ENCODE measurements around the gene ADAMTS1. TPM values are rescaled to one million over a fixed set of nuclear protein-coding genes. Genes with fewer than 3 reads are reported as not detected.

Gene ADAMTS1
- total RNA-seq, 2 experiments from 2014 or later, result not detected

DNA sequence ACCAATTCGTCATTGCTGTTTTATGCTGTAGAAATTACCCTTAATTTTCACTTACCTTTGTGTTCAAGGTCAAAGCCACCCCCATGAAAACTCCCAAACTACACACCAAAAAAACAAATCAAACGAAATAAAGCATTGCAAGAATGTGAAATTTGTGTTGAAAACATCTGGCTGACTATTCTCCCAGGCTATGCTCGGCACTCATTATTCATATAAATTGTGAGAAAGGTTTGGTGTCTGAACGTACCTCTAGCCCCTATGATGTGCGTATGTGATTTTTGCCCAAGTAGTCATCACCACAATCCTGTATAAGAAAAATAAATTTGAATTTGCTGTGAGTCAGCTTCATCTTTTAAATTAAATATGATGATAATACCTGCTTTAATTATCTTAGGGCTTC lies 34.9 kb downstream of the ADAMTS1 start:
- no peaks in the 10 kb centered on the region for H4K20me1 ChIP-seq (ENCODE audit: insufficient read depth, low read length)
- DNase-seq (ENCODE audit: low spot score), result no peak
- no peak overlapping the region for H3K27ac ChIP-seq (ENCODE audit: low read depth, low read length, poor library complexity, severe bottlenecking)
- no TSS peak for BruUV-seq (replicated peaks)
- no peak overlapping the region for H3K4me3 ChIP-seq (ENCODE audit: low read depth, low read length, poor library complexity, severe bottlenecking)
- TF ChIP-seq EZH2phosphoT487 (IDR thresholded peaks at IDR 0.05; ENCODE audit: borderline replicate concordance, low read depth, low read length), result no peak
- TF ChIP-seq, protein P1, sequence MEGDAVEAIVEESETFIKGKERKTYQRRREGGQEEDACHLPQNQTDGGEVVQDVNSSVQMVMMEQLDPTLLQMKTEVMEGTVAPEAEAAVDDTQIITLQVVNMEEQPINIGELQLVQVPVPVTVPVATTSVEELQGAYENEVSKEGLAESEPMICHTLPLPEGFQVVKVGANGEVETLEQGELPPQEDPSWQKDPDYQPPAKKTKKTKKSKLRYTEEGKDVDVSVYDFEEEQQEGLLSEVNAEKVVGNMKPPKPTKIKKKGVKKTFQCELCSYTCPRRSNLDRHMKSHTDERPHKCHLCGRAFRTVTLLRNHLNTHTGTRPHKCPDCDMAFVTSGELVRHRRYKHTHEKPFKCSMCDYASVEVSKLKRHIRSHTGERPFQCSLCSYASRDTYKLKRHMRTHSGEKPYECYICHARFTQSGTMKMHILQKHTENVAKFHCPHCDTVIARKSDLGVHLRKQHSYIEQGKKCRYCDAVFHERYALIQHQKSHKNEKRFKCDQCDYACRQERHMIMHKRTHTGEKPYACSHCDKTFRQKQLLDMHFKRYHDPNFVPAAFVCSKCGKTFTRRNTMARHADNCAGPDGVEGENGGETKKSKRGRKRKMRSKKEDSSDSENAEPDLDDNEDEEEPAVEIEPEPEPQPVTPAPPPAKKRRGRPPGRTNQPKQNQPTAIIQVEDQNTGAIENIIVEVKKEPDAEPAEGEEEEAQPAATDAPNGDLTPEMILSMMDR (conservative IDR thresholded peaks at IDR 0.05; ENCODE audit: low read length), result no peak
- H3K36me3 ChIP-seq (ENCODE audit: insufficient read depth, low read length), result no peaks in the 10 kb centered on the region
- no peak overlapping the region for H3K4me2 ChIP-seq (ENCODE audit: low read length)
- CTCF ChIA-PET (ENCODE audit: unreplicated experiment), result no interaction called here
- intact Hi-C loops (cut with micrococcal nuclease; ENCODE audit: unreplicated experiment), result no loop called here
- H3K9me3 ChIP-seq (ENCODE audit: low read length), result no peaks in the 10 kb centered on the region
- H2AFZ ChIP-seq (ENCODE audit: low read length), result no peak overlapping the region
- no peaks in the 10 kb centered on the region for H3K9me2 ChIP-seq (ENCODE audit: insufficient read depth, low read length)
- POLR2A ChIA-PET, result no interaction called here
- no peaks in the 10 kb centered on the region for H3K4me1 ChIP-seq (ENCODE audit: insufficient read depth, low read length, poor library complexity, severe bottlenecking)
- no peaks in the 10 kb centered on the region for H3K79me2 ChIP-seq (ENCODE audit: insufficient read depth, low read depth, low read length)

DNA sequence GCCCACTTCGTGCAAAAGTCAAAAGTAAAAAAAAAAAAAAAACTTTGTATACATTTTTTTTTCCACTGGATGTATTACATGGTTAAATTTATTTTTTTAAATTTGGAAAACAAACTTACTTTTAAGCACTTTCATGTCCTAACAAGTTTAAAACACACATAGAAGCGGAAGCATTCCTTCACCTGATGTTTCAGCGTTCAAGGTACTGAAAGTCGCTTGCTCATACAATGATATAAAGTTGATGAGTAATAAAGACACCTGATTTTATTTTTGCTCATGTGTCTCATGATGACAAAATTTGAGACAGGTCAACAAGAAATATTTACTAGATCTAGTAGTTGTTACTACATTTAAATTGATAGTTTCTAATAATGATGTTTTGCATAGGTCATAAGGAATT lies 35.5 kb downstream of the ADAMTS1 start:
- intact Hi-C loops (cut with micrococcal nuclease; ENCODE audit: unreplicated experiment), result no loop called here
- CTCF ChIA-PET (ENCODE audit: unreplicated experiment), result no interaction called here

DNA sequence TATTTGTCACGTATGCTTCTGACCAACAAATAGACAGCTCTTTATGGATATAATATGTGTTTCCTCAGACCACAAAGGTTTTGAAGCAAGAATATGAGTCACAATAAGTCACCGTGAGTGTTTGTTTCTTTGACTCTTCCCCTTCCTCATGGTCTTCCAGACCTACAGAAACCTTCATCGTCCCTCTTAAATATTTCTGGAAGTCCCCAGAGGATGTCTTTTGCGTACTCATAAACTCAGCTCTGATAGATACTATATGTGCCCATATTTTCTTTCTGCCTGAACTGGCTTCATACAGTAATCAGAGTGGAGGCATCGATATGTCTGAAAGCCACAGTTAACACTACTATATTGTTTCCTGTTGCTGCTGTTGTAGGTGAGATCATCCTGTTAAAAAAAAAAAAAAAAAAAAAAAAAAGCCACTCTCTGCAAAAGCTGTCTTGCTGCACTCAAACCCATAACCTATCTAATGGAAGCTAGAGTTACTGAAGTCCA lies 38.4 kb downstream of the ADAMTS1 start:
- Histone ChIP-seq H3K4me2 (ENCODE audit: low read length) (no peak overlapping the region), H2AFZ (ENCODE audit: low read length) (no peak overlapping the region), H3K79me2 (ENCODE audit: insufficient read depth, low read depth, low read length) (no peaks in the 10 kb centered on the region), H3K9me3 (ENCODE audit: low read length) (no peaks in the 10 kb centered on the region), H3K36me3 (ENCODE audit: insufficient read depth, low read length) (no peaks in the 10 kb centered on the region), H3K9me2 (ENCODE audit: insufficient read depth, low read length) (no peaks in the 10 kb centered on the region), H3K4me1 (ENCODE audit: insufficient read depth, low read length, poor library complexity, severe bottlenecking) (no peaks in the 10 kb centered on the region), H4K20me1 (ENCODE audit: insufficient read depth, low read length) (no peaks in the 10 kb centered on the region), H3K4me3 (ENCODE audit: low read depth, low read length, poor library complexity, severe bottlenecking) (no peak overlapping the region), H3K27ac (ENCODE audit: low read depth, low read length, poor library complexity, severe bottlenecking) (no peak overlapping the region)
- TF ChIP-seq EZH2phosphoT487 (IDR thresholded peaks at IDR 0.05; ENCODE audit: borderline replicate concordance, low read depth, low read length), result no peak
- TF ChIP-seq, protein P1 (conservative IDR thresholded peaks at IDR 0.05; ENCODE audit: low read length), result no peak
- CTCF ChIA-PET (ENCODE audit: unreplicated experiment), result no interaction called here
- POLR2A ChIA-PET, result interaction anchor here (0.6 kb wide), 1 partner anchor 12 kb away, joined by 3 read pairs; no protein-coding TSS in a partner anchor
- BruUV-seq (replicated peaks), result no TSS peak
- no peak for DNase-seq (ENCODE audit: low spot score)
- intact Hi-C loops (cut with micrococcal nuclease; ENCODE audit: unreplicated experiment), result no loop called here

More for the DNA sequence above, 35.5 kb downstream of the ADAMTS1 start:
- Histone ChIP-seq H3K4me2 (ENCODE audit: low read length) (no peak overlapping the region), H3K9me3 (ENCODE audit: low read length) (no peaks in the 10 kb centered on the region), H3K4me3 (ENCODE audit: low read depth, low read length, poor library complexity, severe bottlenecking) (no peak overlapping the region), H3K27ac (ENCODE audit: low read depth, low read length, poor library complexity, severe bottlenecking) (no peak overlapping the region), H2AFZ (ENCODE audit: low read length) (no peak overlapping the region), H3K36me3 (ENCODE audit: insufficient read depth, low read length) (no peaks in the 10 kb centered on the region), H3K9me2 (ENCODE audit: insufficient read depth, low read length) (no peaks in the 10 kb centered on the region), H4K20me1 (ENCODE audit: insufficient read depth, low read length) (no peaks in the 10 kb centered on the region), H3K79me2 (ENCODE audit: insufficient read depth, low read depth, low read length) (no peaks in the 10 kb centered on the region), H3K4me1 (ENCODE audit: insufficient read depth, low read length, poor library complexity, severe bottlenecking) (no peaks in the 10 kb centered on the region)
- no TSS peak for BruUV-seq (replicated peaks)
- TF ChIP-seq, protein P1 (conservative IDR thresholded peaks at IDR 0.05; ENCODE audit: low read length), result no peak
- no peak for TF ChIP-seq EZH2phosphoT487 (IDR thresholded peaks at IDR 0.05; ENCODE audit: borderline replicate concordance, low read depth, low read length)
- DNase-seq (ENCODE audit: low spot score), result no peak
- POLR2A ChIA-PET, result no interaction called here
